Measurements from ENCODE around the gene SPEM2. TPM values are rescaled to one million over a fixed set of nuclear protein-coding genes. Genes with fewer than 3 reads are reported as not detected.

The SPEM2 gene
- total RNA-seq, 4 donors from 2014 or later, result not detected

DNA sequence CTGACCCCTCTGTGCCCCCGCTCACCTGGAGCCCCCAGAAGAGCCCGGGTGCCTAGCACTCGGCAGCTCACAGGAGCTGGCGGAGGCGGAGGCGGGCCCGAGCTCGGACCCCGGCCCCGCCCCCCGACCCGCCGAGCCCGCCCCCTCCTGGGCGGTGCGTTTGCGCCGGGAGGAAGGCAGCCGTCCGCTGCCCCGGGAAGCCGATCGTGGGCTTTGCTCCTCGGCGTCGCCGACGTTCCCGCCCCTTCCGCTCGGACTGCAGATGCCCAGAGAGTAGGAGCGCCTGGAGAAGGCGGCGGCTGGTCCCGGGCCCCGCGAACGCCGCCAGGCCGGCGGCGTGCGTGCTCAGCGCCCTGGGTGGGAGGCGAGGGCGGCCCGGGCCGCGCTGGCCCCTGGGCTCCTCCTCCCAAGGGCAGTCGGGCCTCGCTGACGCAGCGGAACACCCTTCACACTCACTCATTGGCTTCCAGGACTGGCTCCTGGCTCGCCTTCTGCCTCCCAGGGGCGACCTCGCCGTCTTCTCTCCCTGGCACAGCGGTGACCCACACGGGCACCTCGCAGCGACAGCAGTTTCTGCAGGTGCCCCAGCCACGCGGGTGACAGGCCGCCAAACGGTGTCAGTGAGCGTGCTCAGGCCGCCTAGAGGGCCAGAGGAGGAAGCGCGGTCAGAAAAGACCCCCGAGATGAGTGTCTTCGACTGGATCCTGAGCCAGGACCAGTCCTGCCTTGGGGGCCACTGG lies 30.8 kb upstream of the SPEM2 start, which contains the start of gene PLSCR3:
Gene PLSCR3, minus strand, starts transcription at position 74 of the 740 bp plus-strand sequence. CDS start 415 bp downstream, outside the sequence.
- intact Hi-C loops (cut with DNase I; ENCODE audit: low total_unique reads), result no loop called here
- H3K27me3 ChIP-seq, result no peaks in the 10 kb centered on the region
- peak within 1 kb of the TSS; percentile 79 to 93 for H3K27ac ChIP-seq
- TF ChIP-seq POLR2A (IDR thresholded peaks at IDR 0.05), result peak; percentile 85 to 94
- TF ChIP-seq, protein P1, sequence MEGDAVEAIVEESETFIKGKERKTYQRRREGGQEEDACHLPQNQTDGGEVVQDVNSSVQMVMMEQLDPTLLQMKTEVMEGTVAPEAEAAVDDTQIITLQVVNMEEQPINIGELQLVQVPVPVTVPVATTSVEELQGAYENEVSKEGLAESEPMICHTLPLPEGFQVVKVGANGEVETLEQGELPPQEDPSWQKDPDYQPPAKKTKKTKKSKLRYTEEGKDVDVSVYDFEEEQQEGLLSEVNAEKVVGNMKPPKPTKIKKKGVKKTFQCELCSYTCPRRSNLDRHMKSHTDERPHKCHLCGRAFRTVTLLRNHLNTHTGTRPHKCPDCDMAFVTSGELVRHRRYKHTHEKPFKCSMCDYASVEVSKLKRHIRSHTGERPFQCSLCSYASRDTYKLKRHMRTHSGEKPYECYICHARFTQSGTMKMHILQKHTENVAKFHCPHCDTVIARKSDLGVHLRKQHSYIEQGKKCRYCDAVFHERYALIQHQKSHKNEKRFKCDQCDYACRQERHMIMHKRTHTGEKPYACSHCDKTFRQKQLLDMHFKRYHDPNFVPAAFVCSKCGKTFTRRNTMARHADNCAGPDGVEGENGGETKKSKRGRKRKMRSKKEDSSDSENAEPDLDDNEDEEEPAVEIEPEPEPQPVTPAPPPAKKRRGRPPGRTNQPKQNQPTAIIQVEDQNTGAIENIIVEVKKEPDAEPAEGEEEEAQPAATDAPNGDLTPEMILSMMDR (IDR thresholded peaks at IDR 0.05), result peak; percentile 13 to 30 (median 16)
- no peaks in the 10 kb centered on the region for H3K36me3 ChIP-seq
- H3K4me3 ChIP-seq, result peak within 1 kb of the TSS; percentile 67 to 89
- H3K9me3 ChIP-seq, result no peaks in the 10 kb centered on the region
- peak; percentile 83 to 89 for DNase-seq
- H3K4me1 ChIP-seq, result peaks cover 0 to 10% of the 10 kb centered on the region in 2 donors

DNA sequence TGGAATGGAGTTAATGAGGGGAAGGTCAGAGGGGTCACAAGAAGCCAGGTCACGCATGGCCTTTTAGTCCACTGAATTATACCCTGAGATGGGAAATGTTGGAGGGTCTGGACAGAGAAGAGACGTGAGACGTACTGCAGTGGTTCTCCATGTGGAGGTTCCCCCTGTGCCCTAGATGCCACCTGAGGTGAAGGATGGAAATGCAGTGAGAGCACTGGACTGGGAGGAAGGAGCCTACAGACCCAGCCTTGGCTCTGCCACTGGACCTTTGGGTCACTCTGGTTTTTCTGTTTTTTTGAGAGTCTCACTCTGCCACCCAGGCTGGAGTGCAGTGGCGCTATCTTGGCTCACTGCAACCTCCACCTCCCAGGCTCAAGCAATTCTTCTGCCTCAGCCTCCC lies 29.3 kb upstream of the SPEM2 start:
- no peak for DNase-seq
- intact Hi-C loops (cut with DNase I; ENCODE audit: low total_unique reads), result no loop called here
- Histone ChIP-seq H3K27me3 (no peaks in the 10 kb centered on the region), H3K27ac (no peak overlapping the region), H3K36me3 (no peaks in the 10 kb centered on the region), H3K4me3 (no peak overlapping the region), H3K4me1 (peaks cover 0 to 10% of the 10 kb centered on the region in 2 donors), H3K9me3 (no peaks in the 10 kb centered on the region)
- no peak for TF ChIP-seq POLR2A (IDR thresholded peaks at IDR 0.05)
- TF ChIP-seq, protein P1 (IDR thresholded peaks at IDR 0.05), result no peak

DNA sequence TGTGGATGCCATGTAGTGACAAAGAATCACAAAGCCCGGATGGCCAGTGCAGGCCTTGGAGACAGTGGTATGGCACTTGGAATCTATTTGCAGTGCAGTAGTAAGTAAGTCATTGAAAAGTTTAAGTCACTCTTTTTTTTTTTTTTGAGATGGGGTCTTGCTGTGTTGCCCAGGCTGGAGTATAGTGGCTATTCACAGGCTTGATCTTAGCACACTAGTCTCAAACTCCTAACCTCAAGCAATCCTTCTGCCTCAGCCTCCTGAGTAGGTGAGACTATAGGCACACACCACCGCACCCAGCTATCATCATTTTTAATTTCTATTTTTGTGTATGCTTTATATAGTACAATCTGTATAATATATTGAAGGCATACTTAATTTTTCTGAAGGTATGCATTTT lies 26.8 kb upstream of the SPEM2 start:
- intact Hi-C loops (cut with DNase I; ENCODE audit: low total_unique reads), result no loop called here
- Histone ChIP-seq H3K9me3 (no peaks in the 10 kb centered on the region), H3K27ac (no peak overlapping the region), H3K27me3 (no peaks in the 10 kb centered on the region), H3K4me1 (peaks cover 0 to 7% of the 10 kb centered on the region in 2 donors), H3K36me3 (no peaks in the 10 kb centered on the region), H3K4me3 (no peak overlapping the region)
- no peak for TF ChIP-seq POLR2A (IDR thresholded peaks at IDR 0.05)
- TF ChIP-seq, protein P1 (IDR thresholded peaks at IDR 0.05), result no peak
- no peak for DNase-seq

DNA sequence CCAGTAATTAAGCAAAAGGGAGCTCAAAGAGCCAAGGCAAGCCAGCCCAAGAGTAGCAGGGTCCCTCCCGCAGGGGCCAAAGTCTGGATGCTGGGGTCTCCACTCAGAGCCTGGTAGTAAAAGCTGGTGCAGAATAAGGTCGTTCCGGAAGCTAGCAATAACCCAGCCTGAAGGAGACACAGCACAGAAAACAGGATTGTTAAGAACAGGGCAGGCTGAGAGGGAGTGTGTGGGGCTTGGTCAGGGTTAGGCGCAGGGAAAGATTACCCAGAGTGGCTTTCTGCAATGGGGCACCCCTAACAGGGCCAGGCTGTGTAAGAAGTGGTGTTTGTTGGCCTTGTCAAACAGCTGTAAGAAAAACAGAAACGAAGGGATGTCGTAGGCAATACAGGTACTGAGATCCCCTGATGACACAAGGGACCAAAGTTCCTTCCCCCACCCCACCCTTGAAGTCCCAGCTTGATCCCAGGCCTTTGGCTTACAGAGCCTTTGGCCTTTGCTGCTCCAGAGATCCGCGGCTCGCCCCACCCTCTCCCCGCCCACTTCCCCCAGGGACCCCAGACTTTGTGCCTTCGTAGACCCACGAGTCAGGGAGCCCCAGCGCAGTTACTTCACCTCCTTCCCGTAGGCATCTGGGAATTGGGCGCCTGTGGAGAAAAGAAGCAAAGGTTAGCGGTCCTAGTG lies 22.2 kb upstream of the SPEM2 start:
- H3K36me3 ChIP-seq, result no peaks in the 10 kb centered on the region
- peak; percentile 67 to 71 for DNase-seq

More for the DNA sequence above, 22.2 kb upstream of the SPEM2 start:
- peak overlapping the region; percentile 54 to 73 for H3K4me3 ChIP-seq
- no peaks in the 10 kb centered on the region for H3K27me3 ChIP-seq
- intact Hi-C loops (cut with DNase I; ENCODE audit: low total_unique reads), result no loop called here
- H3K9me3 ChIP-seq, result no peaks in the 10 kb centered on the region
- peak overlapping the region; percentile 93 to 94 for H3K27ac ChIP-seq
- peaks cover 0 to 5% of the 10 kb centered on the region in 2 donors for H3K4me1 ChIP-seq
- no peak for TF ChIP-seq POLR2A (IDR thresholded peaks at IDR 0.05)
- TF ChIP-seq, protein P1 (IDR thresholded peaks at IDR 0.05), result no peak
